Mesothelial cell of epicardium (in vitro differentiated cells): ENCODE data around the gene ELAC2. TPM values are rescaled to one million over a fixed set of nuclear protein-coding genes. Genes with fewer than 3 reads are reported as not detected.

Source experiments
- DNase-seq, 2 experiments: peaks; one replicate each; pipeline ENCODE4 v3.0.0; 2021; ENCODE audit warnings: low spot score in 2 of 2; ENCODE audit not compliant: unreplicated experiment in 2 of 2
- H3K27ac Mint-ChIP-seq: 2 replicates; pipeline ENCODE4 v1.8.0; 2021; ENCODE audit warnings: mixed read lengths
- H3K27me3 Mint-ChIP-seq: 2 replicates; pipeline ENCODE4 v1.8.0; 2021; ENCODE audit warnings: low read depth, mixed read lengths
- H3K36me3 Mint-ChIP-seq: 2 replicates; pipeline ENCODE4 v1.8.0; 2021; ENCODE audit warnings: mixed read lengths
- H3K4me1 Mint-ChIP-seq: 2 replicates; pipeline ENCODE4 v1.8.0; 2021; ENCODE audit warnings: mixed read lengths
- H3K4me3 Mint-ChIP-seq: 2 replicates; pipeline ENCODE4 v1.8.0; 2021; ENCODE audit warnings: mild to moderate bottlenecking, moderate library complexity, mixed read lengths
- H3K9me3 Mint-ChIP-seq: 2 replicates; pipeline ENCODE4 v1.8.0; 2021; ENCODE audit warnings: mixed read lengths
- total RNA-seq: library from RNA; stranded (reverse); gene quantifications from 3 replicates; pipeline ENCODE4 v1.2.1, GENCODE V29; 2021
- TF ChIP-seq, protein P1 (sequence below): fragments of 200-600 bp; sonication (generic); IDR thresholded peaks from one replicate; pipeline ENCODE4 v1.5.0; 2021; ENCODE audit warnings: antibody characterized with exemption; ENCODE audit not compliant: unreplicated experiment

ELAC2 gene
- total RNA-seq, 1 donor from 2014 or later, result 69.3 TPM

DNA sequence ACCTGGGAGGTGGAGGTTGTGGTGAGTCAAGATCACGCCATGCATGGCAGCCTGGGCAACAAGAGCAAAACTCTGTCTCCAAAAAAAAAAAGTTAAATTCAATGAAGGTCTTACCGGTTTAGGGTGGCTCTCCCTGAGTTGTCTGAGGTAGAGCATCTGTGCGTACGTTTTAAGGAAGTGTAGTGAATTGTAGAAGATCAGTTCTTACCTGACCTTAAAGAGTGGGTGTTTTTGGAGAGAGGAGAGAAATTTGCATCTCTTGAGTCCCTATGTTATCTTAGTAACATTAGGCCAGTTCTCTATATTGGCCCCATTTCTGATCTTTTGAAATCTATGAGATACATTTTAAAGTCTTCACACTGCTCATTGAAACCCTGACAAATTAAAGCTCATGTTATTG is 56.2 kb downstream of the ELAC2 start:
- Mint-ChIP-seq H3K36me3 (peaks cover 42% of the 10 kb centered on the region), H3K27me3 (no peaks in the 10 kb centered on the region), H3K4me3 (no peak overlapping the region), H3K9me3 (peaks cover 5% of the 10 kb centered on the region), H3K4me1 (no peaks in the 10 kb centered on the region), H3K27ac (no peak overlapping the region)
- DNase-seq, result no peak
- TF ChIP-seq, protein P1, sequence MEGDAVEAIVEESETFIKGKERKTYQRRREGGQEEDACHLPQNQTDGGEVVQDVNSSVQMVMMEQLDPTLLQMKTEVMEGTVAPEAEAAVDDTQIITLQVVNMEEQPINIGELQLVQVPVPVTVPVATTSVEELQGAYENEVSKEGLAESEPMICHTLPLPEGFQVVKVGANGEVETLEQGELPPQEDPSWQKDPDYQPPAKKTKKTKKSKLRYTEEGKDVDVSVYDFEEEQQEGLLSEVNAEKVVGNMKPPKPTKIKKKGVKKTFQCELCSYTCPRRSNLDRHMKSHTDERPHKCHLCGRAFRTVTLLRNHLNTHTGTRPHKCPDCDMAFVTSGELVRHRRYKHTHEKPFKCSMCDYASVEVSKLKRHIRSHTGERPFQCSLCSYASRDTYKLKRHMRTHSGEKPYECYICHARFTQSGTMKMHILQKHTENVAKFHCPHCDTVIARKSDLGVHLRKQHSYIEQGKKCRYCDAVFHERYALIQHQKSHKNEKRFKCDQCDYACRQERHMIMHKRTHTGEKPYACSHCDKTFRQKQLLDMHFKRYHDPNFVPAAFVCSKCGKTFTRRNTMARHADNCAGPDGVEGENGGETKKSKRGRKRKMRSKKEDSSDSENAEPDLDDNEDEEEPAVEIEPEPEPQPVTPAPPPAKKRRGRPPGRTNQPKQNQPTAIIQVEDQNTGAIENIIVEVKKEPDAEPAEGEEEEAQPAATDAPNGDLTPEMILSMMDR, result no peak

DNA sequence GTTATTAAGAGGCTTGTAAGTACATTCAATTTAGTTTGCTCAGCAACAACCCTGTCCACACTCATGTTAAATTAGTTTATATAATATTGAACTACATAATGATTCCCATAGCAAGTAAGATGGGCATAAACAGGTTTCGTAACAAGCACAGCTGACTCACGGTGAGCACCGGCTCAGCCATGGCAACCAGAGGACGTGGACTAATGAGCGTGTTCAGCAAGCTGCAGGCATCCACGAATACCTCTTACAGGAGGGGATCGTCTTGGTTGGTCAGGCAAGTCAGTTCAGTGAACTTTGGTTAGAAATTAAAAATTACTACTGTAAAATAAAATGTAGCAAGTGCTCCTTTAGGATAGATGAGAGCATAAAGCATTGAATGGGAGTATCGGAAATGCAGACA is 58.4 kb downstream of the ELAC2 start:
- peaks cover 20% of the 10 kb centered on the region for H3K9me3 Mint-ChIP-seq
- peaks cover 52% of the 10 kb centered on the region for H3K36me3 Mint-ChIP-seq
- TF ChIP-seq, protein P1, result no peak
- H3K4me3 Mint-ChIP-seq, result no peak overlapping the region
- no peak overlapping the region for H3K27ac Mint-ChIP-seq
- no peaks in the 10 kb centered on the region for H3K27me3 Mint-ChIP-seq
- no peaks in the 10 kb centered on the region for H3K4me1 Mint-ChIP-seq
- no peak for DNase-seq

DNA sequence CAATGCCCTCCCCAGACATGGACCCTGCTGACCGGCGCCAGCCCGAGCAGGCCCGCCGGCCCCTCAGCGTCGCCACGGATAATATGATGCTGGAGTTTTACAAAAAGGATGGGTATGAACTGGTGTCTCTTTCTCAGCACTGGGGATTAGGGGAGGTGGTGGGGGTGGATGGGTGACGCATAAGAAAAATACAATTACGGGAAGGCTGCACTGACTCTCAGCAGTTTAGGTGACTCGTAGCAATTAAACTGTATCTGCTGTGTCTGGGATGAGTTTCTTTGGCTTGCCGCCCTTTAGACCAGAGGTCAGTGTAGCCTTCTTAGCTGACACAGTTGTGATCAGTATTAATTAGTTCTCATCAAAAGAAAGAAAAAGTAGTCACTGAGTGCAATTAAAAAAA is 59.0 kb downstream of the ELAC2 start:
- peaks cover 20% of the 10 kb centered on the region for H3K9me3 Mint-ChIP-seq
- TF ChIP-seq, protein P1, result no peak
- no peaks in the 10 kb centered on the region for H3K4me1 Mint-ChIP-seq
- H3K27ac Mint-ChIP-seq, result no peak overlapping the region
- no peak overlapping the region for H3K4me3 Mint-ChIP-seq
- H3K27me3 Mint-ChIP-seq, result no peaks in the 10 kb centered on the region
- H3K36me3 Mint-ChIP-seq, result peaks cover 57% of the 10 kb centered on the region
- DNase-seq, result no peak

DNA sequence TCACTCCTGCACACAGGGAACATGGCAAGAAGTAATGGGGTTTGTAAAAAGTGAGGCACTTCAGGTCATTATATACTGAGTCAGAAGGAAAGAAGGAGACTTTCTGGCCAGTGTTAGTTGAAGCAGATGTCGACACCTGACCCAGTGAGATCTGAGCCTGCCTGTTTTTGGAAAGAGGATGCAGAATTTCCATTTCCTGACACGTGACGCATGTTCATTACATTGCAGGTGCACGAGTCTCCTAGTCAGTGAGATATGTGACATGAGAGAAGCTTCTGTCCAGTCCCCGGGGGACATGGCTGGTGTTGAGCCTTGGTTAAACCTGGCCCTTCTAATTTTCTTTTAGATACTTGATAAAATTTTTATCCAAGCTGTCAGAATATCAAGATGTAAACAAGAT is 62.3 kb downstream of the ELAC2 start:
- Mint-ChIP-seq H3K4me3 (no peak overlapping the region), H3K9me3 (peaks cover 20% of the 10 kb centered on the region), H3K36me3 (peaks cover 65% of the 10 kb centered on the region), H3K27ac (no peak overlapping the region), H3K27me3 (no peaks in the 10 kb centered on the region), H3K4me1 (no peaks in the 10 kb centered on the region)
- DNase-seq, result no peak
- TF ChIP-seq, protein P1, result no peak

DNA sequence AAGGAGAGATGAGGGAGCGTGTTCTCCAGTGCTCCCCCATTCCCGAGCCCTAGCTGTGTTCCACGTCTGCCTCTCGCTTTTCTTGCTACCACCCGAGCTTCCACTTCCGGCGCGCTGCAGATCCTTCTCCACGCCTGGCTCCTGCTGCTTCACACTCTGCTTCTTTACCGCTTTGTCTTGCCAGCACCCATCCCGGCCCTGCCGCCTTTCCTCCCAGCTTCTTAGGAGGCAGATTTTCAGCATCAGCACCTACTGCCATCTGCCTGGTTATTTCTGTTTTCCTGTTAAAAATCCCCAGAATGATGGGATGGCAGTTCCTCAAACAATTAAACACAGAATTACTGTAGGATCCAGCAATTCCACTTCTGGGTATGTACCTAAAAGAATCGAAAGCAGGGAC is 64.7 kb downstream of the ELAC2 start:
- Mint-ChIP-seq H3K4me3 (no peak overlapping the region), H3K36me3 (peaks cover 53% of the 10 kb centered on the region), H3K9me3 (peaks cover 20% of the 10 kb centered on the region), H3K27me3 (no peaks in the 10 kb centered on the region), H3K27ac (no peak overlapping the region), H3K4me1 (no peaks in the 10 kb centered on the region)
- TF ChIP-seq, protein P1, result no peak
- DNase-seq, result no peak

DNA sequence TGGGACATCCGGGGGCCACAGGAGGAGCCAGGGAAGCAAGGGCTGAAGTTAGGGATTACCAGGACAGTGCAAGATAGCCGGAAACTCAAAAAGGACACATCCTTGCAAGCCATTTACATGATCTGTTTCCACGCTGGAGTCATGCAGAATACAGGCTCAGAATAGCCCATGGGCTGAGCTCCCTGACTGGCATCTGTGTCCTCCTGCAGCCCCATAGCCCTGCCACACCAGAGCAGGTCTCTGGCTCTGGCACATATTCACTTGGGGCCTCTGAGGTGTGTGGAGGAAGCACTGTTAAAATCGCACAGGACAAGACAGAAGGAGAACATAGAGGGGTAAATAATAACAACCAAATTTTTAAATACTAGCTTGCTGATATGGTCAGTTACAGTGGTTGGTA is 65.8 kb downstream of the ELAC2 start:
- peaks cover 48% of the 10 kb centered on the region for H3K36me3 Mint-ChIP-seq
- no peaks in the 10 kb centered on the region for H3K27me3 Mint-ChIP-seq
- TF ChIP-seq, protein P1, result no peak
- no peak overlapping the region for H3K4me3 Mint-ChIP-seq
- no peaks in the 10 kb centered on the region for H3K4me1 Mint-ChIP-seq
- H3K9me3 Mint-ChIP-seq, result peaks cover 15% of the 10 kb centered on the region
- H3K27ac Mint-ChIP-seq, result no peak overlapping the region
- no peak for DNase-seq
